Fibroblast of lung (primary cell): Measurements from ENCODE around the gene TMEM106C. TPM values are rescaled to one million over a fixed set of nuclear protein-coding genes. Genes with fewer than 3 reads are reported as not detected.

Source experiments
- DNase-seq, 2 donors: peaks; one replicate each; pipeline versions ENCODE4 v3.0.0 to v3.0.0-alpha.2; 2010; ENCODE audit warnings: low read depth in 2 of 2
- H2AFZ ChIP-seq: 2 replicates; pipeline ENCODE4 v1.5.1; 2012; ENCODE audit warnings: low read length, control low read depth, inconsistent platforms
- H3K27ac ChIP-seq: 2 replicates; pipeline ENCODE4 v1.5.1; 2011; ENCODE audit warnings: low read length, control low read depth; ENCODE audit not compliant: insufficient read depth
- H3K27me3 ChIP-seq: 2 replicates; pipeline ENCODE4 v1.5.1; 2011; ENCODE audit warnings: mild to moderate bottlenecking, low read length; ENCODE audit not compliant: control insufficient read depth, insufficient read depth
- H3K36me3 ChIP-seq: 2 replicates; pipeline ENCODE4 v1.5.1; 2011; ENCODE audit warnings: low read length; ENCODE audit not compliant: control insufficient read depth, insufficient read depth
- H3K4me1 ChIP-seq: 2 replicates; pipeline ENCODE4 v1.5.1; 2011; ENCODE audit warnings: low read length; ENCODE audit not compliant: control insufficient read depth, insufficient read depth; ENCODE audit errors: extremely low read depth
- H3K4me2 ChIP-seq: 2 replicates; pipeline ENCODE4 v1.5.1; 2011; ENCODE audit warnings: low read length, control low read depth; ENCODE audit not compliant: insufficient read depth; ENCODE audit errors: extremely low read depth
- H3K4me3 ChIP-seq, 4 experiments: fragments of 200-600 bp in 1 of 4; sonication (generic) in 1 of 4; replicated peaks in 1 of 4; 2 replicates each; pipeline ENCODE4 v1.5.1; 2011 to 2016; ENCODE audit warnings: low read length in 4 of 4, low read depth in 3 of 4, mild to moderate bottlenecking in 3 of 4, control low read depth in 2 of 4, inconsistent platforms in 1 of 4, mixed read lengths in 1 of 4; ENCODE audit not compliant: insufficient read depth in 1 of 4; ENCODE audit errors: control extremely low read depth in 1 of 4
- H3K79me2 ChIP-seq: 2 replicates; pipeline ENCODE4 v1.5.1; 2012; ENCODE audit warnings: mild to moderate bottlenecking, low read length, inconsistent platforms; ENCODE audit not compliant: control insufficient read depth, insufficient read depth
- H3K9ac ChIP-seq: 2 replicates; pipeline ENCODE4 v1.5.1; 2011; ENCODE audit warnings: mild to moderate bottlenecking, low read length, control low read depth; ENCODE audit not compliant: insufficient read depth
- H3K9me3 ChIP-seq: 2 replicates; pipeline ENCODE4 v1.5.1; 2012; ENCODE audit warnings: low read depth, low read length; ENCODE audit not compliant: control insufficient read depth, insufficient read depth
- H4K20me1 ChIP-seq: 2 replicates; pipeline ENCODE4 v1.5.1; 2011; ENCODE audit warnings: low read length; ENCODE audit not compliant: control insufficient read depth, insufficient read depth; ENCODE audit errors: extremely low read depth
- EZH2 ChIP-seq: IDR thresholded peaks from 2 replicates; pipeline ENCODE4 v1.5.1; 2012; ENCODE audit warnings: low read length, control low read depth, mild to moderate bottlenecking; ENCODE audit errors: missing control alignments
- polyA plus RNA-seq, 2 donors: library from polyadenylated mRNA; depleted of rRNA in 1 of 2; stranded (reverse) in 1 of 2; unstranded in 1 of 2; fragments of >200 nt; gene quantifications; 2 replicates each; pipeline ENCODE4 v1.2.1, GENCODE V29; 2011 to 2012; ENCODE audit warnings: missing spikeins in 1 of 2
- total RNA-seq: library from RNA; depleted of rRNA; stranded (reverse); fragments of >200 nt; gene quantifications from 2 replicates; pipeline ENCODE4 v1.2.1, GENCODE V29; 2014
- TF ChIP-seq, protein P1 (sequence below), 2 donors: IDR thresholded peaks in 1 of 2; conservative IDR thresholded peaks in 1 of 2; 1 replicate in 1 of 2; 2 replicates in 1 of 2; pipeline ENCODE4 v1.5.1; 2011 to 2012; ENCODE audit warnings: low read length in 2 of 2, control low read depth in 1 of 2, inconsistent platforms in 1 of 2, low read depth in 1 of 2, mild to moderate bottlenecking in 1 of 2

TMEM106C gene
- total and polyA plus RNA-seq, 2 donors (not counting 1 experiment from before 2014, with no cell fraction given): 85.0 to 91.7 TPM

DNA sequence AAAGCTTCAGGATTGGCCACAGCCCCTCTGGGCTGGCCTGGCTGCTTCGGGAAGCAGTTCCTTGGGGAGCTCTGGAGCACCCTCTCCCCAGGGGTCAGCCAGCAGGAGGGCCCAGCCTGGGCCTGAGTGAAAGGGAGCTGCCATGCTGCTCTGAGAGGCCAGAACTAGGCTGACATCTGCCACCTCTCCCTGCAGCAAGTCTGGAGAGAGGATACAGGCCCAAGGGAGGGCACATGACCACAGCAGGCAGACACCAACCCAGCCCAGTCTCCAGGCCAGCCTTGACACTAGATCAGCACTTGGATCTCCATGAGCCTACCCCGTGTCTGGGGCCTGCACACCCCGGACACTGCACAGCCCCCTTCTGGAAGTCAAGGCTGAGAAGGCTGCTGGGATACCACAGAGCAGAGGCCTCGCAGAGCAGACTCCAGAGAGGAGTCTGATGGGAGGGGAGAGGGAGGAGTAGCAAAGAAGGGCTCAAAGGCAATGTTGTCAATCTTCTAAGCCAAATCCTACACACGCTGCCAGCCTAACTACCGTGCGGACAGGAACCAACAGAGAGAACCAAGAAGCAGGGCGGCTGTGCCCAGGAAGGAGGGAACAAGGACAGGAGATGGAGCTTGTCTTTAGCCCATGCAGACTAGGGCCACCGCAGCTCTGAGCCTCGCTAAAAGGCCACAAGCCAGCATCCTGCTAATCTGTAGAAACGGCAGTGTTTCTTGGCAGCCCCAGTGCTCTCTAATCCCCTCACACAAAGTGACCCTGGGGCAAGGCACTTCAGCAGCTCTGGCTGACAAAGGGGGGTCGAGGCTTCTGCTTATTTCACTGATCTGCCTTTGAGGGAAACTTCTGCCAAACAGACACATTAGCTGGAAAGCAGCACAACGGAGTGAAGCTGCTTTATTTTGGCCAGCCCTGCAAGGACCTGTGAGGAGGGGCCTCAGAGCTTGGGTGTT is 28.0 kb downstream of the TMEM106C start:
- TF ChIP-seq, protein P1, sequence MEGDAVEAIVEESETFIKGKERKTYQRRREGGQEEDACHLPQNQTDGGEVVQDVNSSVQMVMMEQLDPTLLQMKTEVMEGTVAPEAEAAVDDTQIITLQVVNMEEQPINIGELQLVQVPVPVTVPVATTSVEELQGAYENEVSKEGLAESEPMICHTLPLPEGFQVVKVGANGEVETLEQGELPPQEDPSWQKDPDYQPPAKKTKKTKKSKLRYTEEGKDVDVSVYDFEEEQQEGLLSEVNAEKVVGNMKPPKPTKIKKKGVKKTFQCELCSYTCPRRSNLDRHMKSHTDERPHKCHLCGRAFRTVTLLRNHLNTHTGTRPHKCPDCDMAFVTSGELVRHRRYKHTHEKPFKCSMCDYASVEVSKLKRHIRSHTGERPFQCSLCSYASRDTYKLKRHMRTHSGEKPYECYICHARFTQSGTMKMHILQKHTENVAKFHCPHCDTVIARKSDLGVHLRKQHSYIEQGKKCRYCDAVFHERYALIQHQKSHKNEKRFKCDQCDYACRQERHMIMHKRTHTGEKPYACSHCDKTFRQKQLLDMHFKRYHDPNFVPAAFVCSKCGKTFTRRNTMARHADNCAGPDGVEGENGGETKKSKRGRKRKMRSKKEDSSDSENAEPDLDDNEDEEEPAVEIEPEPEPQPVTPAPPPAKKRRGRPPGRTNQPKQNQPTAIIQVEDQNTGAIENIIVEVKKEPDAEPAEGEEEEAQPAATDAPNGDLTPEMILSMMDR (conservative IDR thresholded peaks at IDR 0.05 in 1 of 2, IDR thresholded peaks at IDR 0.05 in 1 of 2; ENCODE audit: low read depth in 1 of 2, low read length in 2 of 2): no peak
- TF ChIP-seq EZH2: no peak
- no peaks in the 10 kb centered on the region for H3K4me1 ChIP-seq
- no peaks in the 10 kb centered on the region for H3K36me3 ChIP-seq
- peaks cover 1% of the 10 kb centered on the region for H4K20me1 ChIP-seq
- no peak overlapping the region for H3K4me3 ChIP-seq
- no peak for DNase-seq
- H3K27ac ChIP-seq: no peak overlapping the region
- no peak overlapping the region for H2AFZ ChIP-seq
- H3K4me2 ChIP-seq: no peak overlapping the region
- peaks cover 36% of the 10 kb centered on the region for H3K27me3 ChIP-seq
- H3K9ac ChIP-seq: no peak overlapping the region
- no peaks in the 10 kb centered on the region for H3K9me3 ChIP-seq
- H3K79me2 ChIP-seq: no peaks in the 10 kb centered on the region

DNA sequence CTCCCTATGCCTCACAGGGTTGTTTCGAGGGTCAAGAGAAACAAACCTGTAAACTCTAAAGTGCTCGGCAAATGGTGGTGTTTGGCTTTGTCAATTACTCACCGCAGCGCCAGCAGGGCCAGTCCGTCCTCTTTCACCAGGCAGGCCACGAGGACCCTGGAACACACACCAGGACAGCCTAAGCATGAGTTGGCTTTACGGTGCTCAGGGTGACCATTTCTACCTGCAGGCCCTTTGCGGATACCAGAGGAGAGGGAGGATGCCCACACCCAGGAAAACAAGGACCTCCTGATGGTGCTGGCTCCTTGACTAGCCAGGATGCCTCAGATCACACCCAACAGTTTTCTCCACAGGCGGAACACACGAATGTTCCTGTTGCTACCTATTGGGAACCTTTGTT is 29.4 kb downstream of the TMEM106C start:
- peaks cover 41% of the 10 kb centered on the region for H3K27me3 ChIP-seq
- no peak overlapping the region for H2AFZ ChIP-seq
- H3K79me2 ChIP-seq: no peaks in the 10 kb centered on the region
- no peaks in the 10 kb centered on the region for H3K36me3 ChIP-seq
- no peak overlapping the region for H3K9ac ChIP-seq
- peaks cover 1% of the 10 kb centered on the region for H4K20me1 ChIP-seq
- no peak overlapping the region for H3K4me2 ChIP-seq
- no peaks in the 10 kb centered on the region for H3K9me3 ChIP-seq
- H3K4me3 ChIP-seq: no peak overlapping the region
- no peak overlapping the region for H3K27ac ChIP-seq
- H3K4me1 ChIP-seq: no peaks in the 10 kb centered on the region
- no peak for DNase-seq
- no peak for TF ChIP-seq EZH2
- TF ChIP-seq, protein P1 (conservative IDR thresholded peaks at IDR 0.05 in 1 of 2, IDR thresholded peaks at IDR 0.05 in 1 of 2; ENCODE audit: low read depth in 1 of 2, low read length in 2 of 2): no peak

DNA sequence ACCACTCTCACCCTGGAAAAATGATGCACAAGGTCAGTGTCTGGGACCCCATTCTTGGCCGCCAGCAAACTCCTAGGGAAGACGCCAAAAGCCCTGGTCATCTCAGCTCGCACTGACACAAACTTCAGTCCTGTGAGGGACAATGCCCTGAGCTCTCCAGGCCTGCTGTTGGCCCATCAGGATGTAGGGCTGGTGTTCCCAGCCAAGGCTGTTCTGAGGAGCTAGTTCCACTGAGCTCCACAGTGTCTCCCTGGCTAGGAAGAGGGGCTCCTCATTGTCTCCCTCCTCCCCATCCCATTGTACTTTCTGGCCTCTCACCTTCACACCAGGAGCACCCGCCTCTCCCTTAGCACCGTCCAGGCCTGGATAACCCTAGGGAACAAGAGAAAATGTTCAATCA is 30.1 kb downstream of the TMEM106C start:
- no peaks in the 10 kb centered on the region for H3K79me2 ChIP-seq
- H3K27me3 ChIP-seq: peaks cover 44% of the 10 kb centered on the region
- peaks cover 1% of the 10 kb centered on the region for H4K20me1 ChIP-seq
- H2AFZ ChIP-seq: no peak overlapping the region
- no peaks in the 10 kb centered on the region for H3K9me3 ChIP-seq
- TF ChIP-seq, protein P1 (conservative IDR thresholded peaks at IDR 0.05 in 1 of 2, IDR thresholded peaks at IDR 0.05 in 1 of 2; ENCODE audit: low read depth in 1 of 2, low read length in 2 of 2): no peak
- TF ChIP-seq EZH2: no peak
- no peaks in the 10 kb centered on the region for H3K4me1 ChIP-seq
- no peak overlapping the region for H3K27ac ChIP-seq
- H3K4me2 ChIP-seq: no peak overlapping the region
- no peak overlapping the region for H3K9ac ChIP-seq
- H3K36me3 ChIP-seq: no peaks in the 10 kb centered on the region
- no peak for DNase-seq
- no peak overlapping the region for H3K4me3 ChIP-seq
